Spinal cord (tissue), 10 donors: ENCODE measurements around the gene KBTBD6. TPM values are rescaled to one million over a fixed set of nuclear protein-coding genes. Genes with fewer than 3 reads are reported as not detected.
"Not testable (repeated sequence)": the region's sequence is repeated elsewhere in the genome, so short reads cannot be mapped to it uniquely, and the experiment has no call there.

ENCODE experiments used
- DNase-seq, 6 donors: peaks; one replicate each; pipeline versions ENCODE4 v3.0.0 to v3.0.0-alpha.2; 2013 to 2015; ENCODE audit warnings: low spot score in 6 of 6, low read depth in 4 of 6
- H3K27ac ChIP-seq: one replicate; pipeline ENCODE4 v1.5.1; 2013; ENCODE audit warnings: low read depth, low read length, control low read depth
- H3K27me3 ChIP-seq: one replicate; pipeline ENCODE4 v1.6.1; 2013; ENCODE audit warnings: low read length; ENCODE audit not compliant: control insufficient read depth, insufficient read depth
- H3K36me3 ChIP-seq: one replicate; pipeline ENCODE4 v1.6.1; 2013; ENCODE audit warnings: low read length; ENCODE audit not compliant: control insufficient read depth, insufficient read depth
- H3K4me1 ChIP-seq: one replicate; pipeline ENCODE4 v1.6.1; 2013; ENCODE audit warnings: low read length; ENCODE audit not compliant: control insufficient read depth, insufficient read depth
- H3K4me3 ChIP-seq: one replicate; pipeline ENCODE4 v1.5.1; 2013; ENCODE audit warnings: low read depth, low read length, control low read depth
- H3K9me3 ChIP-seq: one replicate; pipeline ENCODE4 v1.6.1; 2013; ENCODE audit warnings: low read length; ENCODE audit not compliant: control insufficient read depth, insufficient read depth
- WGBS: methylation state at CpG from one replicate; pipeline ENCODE4 v1.1.5; 2013; ENCODE audit warnings: missing lambda C conversion rate; ENCODE audit not compliant: insufficient coverage; 5-methylcytosine and 5-hydroxymethylcytosine counted together
- polyA plus RNA-seq, 2 donors: library from polyadenylated mRNA; unstranded; fragments of 120-200 nt; gene quantifications; one replicate each; pipeline ENCODE4 v1.2.1, GENCODE V29; 2013; ENCODE audit not compliant: insufficient read length in 2 of 2
- small RNA-seq: library from RNA; depleted of rRNA; stranded (forward); fragments of <200 nt; gene quantifications from one replicate; pipeline ENCODE3, GENCODE V24; 2014; ENCODE audit warnings: low replicate concordance
- total RNA-seq, 2 donors: library from RNA; depleted of rRNA in 1 of 2; stranded (reverse); fragments of 120-200 nt in 1 of 2; fragments of >200 nt in 1 of 2; gene quantifications; one replicate each; pipeline versions ENCODE4 v1.2.3 to v1.2.4, GENCODE V29; 2013 to 2014
- donor health status: healthy.

KBTBD6 gene
- total and polyA plus RNA-seq, 4 donors: 19.2 to 51.0 (median 43.9) TPM

- no peaks in the 10 kb centered on the region for H3K9me3 ChIP-seq
- WGBS: 91% methylated on average over 6 of the region's 7 CpGs
- no peaks in the 10 kb centered on the region for H3K27me3 ChIP-seq
- no peaks in the 10 kb centered on the region for H3K4me1 ChIP-seq
- no peak overlapping the region for H3K27ac ChIP-seq
- H3K36me3 ChIP-seq: no peaks in the 10 kb centered on the region
- H3K4me3 ChIP-seq: no peak overlapping the region
- DNase-seq: no peak
These were observed 25.0 kb downstream of the KBTBD6 start for GRCh38 chr13:41107584-41108014.

- Histone ChIP-seq H3K27me3 (no peaks in the 10 kb centered on the region), H3K36me3 (no peaks in the 10 kb centered on the region), H3K27ac (no peak overlapping the region), H3K9me3 (no peaks in the 10 kb centered on the region), H3K4me3 (no peak overlapping the region), H3K4me1 (no peaks in the 10 kb centered on the region)
- no peak for DNase-seq
- WGBS: 89% methylated on average over 11 of the region's 15 CpGs
These were observed 25.5 kb downstream of the KBTBD6 start for GRCh38 chr13:41107104-41107571.

- H3K27ac ChIP-seq: no peak overlapping the region
- DNase-seq: no peak
- no peaks in the 10 kb centered on the region for H3K36me3 ChIP-seq
- no peaks in the 10 kb centered on the region for H3K4me1 ChIP-seq
- H3K4me3 ChIP-seq: no peak overlapping the region
- H3K27me3 ChIP-seq: no peaks in the 10 kb centered on the region
- H3K9me3 ChIP-seq: no peaks in the 10 kb centered on the region
These were observed 32.6 kb downstream of the KBTBD6 start for GRCh38 chr13:41099986-41100385.

- no peak for DNase-seq
- Histone ChIP-seq H3K27ac (no peak overlapping the region), H3K9me3 (no peaks in the 10 kb centered on the region), H3K27me3 (no peaks in the 10 kb centered on the region), H3K4me1 (no peaks in the 10 kb centered on the region), H3K4me3 (no peak overlapping the region), H3K36me3 (no peaks in the 10 kb centered on the region)
- WGBS: no CpG with 5 or more reads among the region's 1 CpG
These were observed 33.8 kb downstream of the KBTBD6 start for GRCh38 chr13:41098761-41099160.

- H3K27me3 ChIP-seq, DNase-seq, H3K27ac ChIP-seq, H3K4me1 ChIP-seq, H3K9me3 ChIP-seq, H3K36me3 ChIP-seq, H3K4me3 ChIP-seq: not testable (repeated sequence)
- no CpG with 5 or more reads among the region's 2 CpGs for WGBS
These were observed 36.9 kb downstream of the KBTBD6 start for GRCh38 chr13:41095681-41096080.

GRCh38 chr13:41085961-41086585 is 46.5 kb downstream of the KBTBD6 start:
- WGBS: 29% methylated on average over 1 of the region's 2 CpGs
- Histone ChIP-seq H3K9me3 (no peaks in the 10 kb centered on the region), H3K36me3 (peaks cover 12% of the 10 kb centered on the region), H3K27me3 (no peaks in the 10 kb centered on the region), H3K27ac (no peak overlapping the region), H3K4me3 (no peak overlapping the region), H3K4me1 (no peaks in the 10 kb centered on the region)
- no peak for DNase-seq

- no peaks in the 10 kb centered on the region for H3K27me3 ChIP-seq
- H3K4me3 ChIP-seq: no peak overlapping the region
- H3K4me1 ChIP-seq: no peaks in the 10 kb centered on the region
- no CpG with 5 or more reads among the region's 4 CpGs for WGBS
- peaks cover 30% of the 10 kb centered on the region for H3K36me3 ChIP-seq
- H3K27ac ChIP-seq: no peak overlapping the region
- H3K9me3 ChIP-seq: no peaks in the 10 kb centered on the region
- no peak for DNase-seq
These were observed 52.9 kb downstream of the KBTBD6 start for GRCh38 chr13:41079725-41080124.

Small RNAs within 50 kb of the gene (small RNA-seq; reads per million reads assigned to genes)
- gene MIR3168 (not detected), gene RN7SL597P (not detected)

Other genes with a start within 250 kb of the KBTBD6 start
- 10 to 100 TPM; 40.7 to 41.3 TPM for gene ELF1, start 113.5 kb downstream of the KBTBD6 start, total RNA-seq
- gene ELF1, start 113.5 kb downstream of the KBTBD6 start, polyA plus RNA-seq: 10 to 100 TPM; 20.7 to 26.9 TPM
- gene WBP4, start 71.3 kb downstream of the KBTBD6 start, total RNA-seq: 10 to 100 TPM; 15.4 to 16.4 TPM
- 10 to 100 TPM; 19.3 to 24.1 TPM for gene WBP4, start 71.3 kb downstream of the KBTBD6 start, polyA plus RNA-seq
- gene KBTBD7, start 61.8 kb upstream of the KBTBD6 start, total RNA-seq: 10 to 100 TPM; 16.0 to 24.2 TPM
- gene KBTBD7, start 61.8 kb upstream of the KBTBD6 start, polyA plus RNA-seq: 10 to 100 TPM; 17.7 to 21.9 TPM
- gene MTRF1, start 130.8 kb upstream of the KBTBD6 start, total RNA-seq: 10 to 100 TPM; 12.2 to 17.1 TPM
- gene MTRF1, start 130.8 kb upstream of the KBTBD6 start, polyA plus RNA-seq: 10 to 100 TPM; 15.1 to 17.4 TPM
- gene NAA16, start 178.5 kb upstream of the KBTBD6 start, total RNA-seq: 10 to 100 TPM; 22.8 to 36.1 TPM
- gene NAA16, start 178.5 kb upstream of the KBTBD6 start, polyA plus RNA-seq: 10 to 100 TPM; 23.2 to 35.5 TPM